HG03520 (cell line): ENCODE measurements around the gene SMIM35.

ENCODE experiments used
- ATAC-seq: cut with Tn5 transposase; IDR thresholded peaks from one replicate; pipeline ENCODE4 v1.9.1; 2021; ENCODE audit warnings: mild to moderate bottlenecking, moderate library complexity; ENCODE audit not compliant: unreplicated experiment

Gene SMIM35

DNA sequence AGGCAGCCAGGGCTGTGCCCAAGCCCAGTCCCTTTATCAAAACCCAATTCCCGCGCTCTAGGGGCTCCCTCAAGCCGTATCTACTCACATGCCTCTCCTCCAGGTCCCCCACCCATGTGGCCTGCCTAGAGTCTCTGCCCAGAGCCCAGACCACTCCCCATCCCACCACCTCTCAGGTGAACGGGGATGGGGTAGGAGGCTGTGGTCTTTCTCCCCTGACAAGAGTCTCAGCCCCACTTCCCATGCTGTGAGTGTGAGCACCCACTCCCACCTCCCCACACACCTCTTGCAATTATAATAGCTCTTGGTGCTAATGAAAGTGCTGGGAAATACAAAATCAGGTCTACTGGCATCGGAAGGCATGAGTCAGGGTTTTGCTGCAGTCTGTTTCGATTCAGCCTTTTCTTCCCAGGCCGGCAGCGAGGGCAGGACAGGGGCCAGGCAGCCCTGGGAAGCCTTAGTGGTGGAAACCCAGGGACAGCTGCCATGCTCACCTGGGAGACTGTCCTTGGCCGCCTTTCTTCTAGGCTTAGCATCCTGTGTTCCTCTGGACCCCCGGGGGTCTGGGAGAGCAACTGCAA lies 26.6 kb downstream of the SMIM35 start:
- no peak for ATAC-seq

- ATAC-seq = no peak
Observed at GRCh38 chr11:118059246-118059940, 27.4 kb downstream of the SMIM35 start.

- ATAC-seq = no peak
Observed at GRCh38 chr11:118058311-118059245, 28.2 kb downstream of the SMIM35 start.

DNA sequence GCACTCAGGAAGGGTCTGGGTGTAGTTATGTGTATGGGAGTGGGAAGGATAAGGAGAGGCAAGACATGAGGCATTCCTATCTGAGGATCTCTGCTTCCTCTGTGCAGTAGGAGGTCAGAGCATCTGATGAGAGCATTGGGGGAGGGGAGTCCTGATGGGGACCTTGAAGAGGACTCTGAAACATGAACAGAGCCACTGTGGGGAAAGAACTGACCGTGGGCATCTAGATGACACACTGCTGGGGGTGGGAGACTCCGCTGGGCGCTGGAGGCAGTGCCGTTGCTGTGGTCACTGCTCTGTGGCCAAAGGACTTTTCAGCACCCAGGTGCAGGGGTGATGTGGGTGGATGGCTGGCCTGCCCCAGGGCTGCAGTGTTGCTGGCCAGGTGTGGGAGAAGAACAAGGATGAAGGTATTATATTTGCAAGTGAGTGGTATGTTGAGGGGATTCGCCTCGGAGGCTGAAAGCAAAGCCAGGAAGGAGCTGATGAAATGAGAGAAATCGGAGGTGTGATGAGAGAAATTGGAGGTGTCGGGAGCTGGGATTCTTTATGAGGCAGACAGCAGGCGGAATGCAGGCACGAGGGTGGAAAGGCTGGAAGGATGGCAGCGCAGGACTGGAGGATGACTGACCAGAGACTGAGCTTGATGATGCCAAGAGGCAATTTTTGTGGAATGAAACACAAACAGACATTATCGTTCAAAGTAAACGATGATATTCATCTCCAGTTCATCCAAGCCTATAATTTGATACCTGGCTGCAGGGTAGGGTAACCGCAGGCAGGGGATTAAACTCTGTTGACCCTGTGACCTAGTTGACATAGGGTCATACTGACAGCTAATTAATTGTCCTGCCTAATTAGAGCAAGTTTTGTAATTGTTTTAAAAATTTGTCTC lies 29.3 kb downstream of the SMIM35 start:
- no peak for ATAC-seq

GRCh38 chr11:118056806-118057205 lies 30.0 kb downstream of the SMIM35 start:
- no peak for ATAC-seq

DNA sequence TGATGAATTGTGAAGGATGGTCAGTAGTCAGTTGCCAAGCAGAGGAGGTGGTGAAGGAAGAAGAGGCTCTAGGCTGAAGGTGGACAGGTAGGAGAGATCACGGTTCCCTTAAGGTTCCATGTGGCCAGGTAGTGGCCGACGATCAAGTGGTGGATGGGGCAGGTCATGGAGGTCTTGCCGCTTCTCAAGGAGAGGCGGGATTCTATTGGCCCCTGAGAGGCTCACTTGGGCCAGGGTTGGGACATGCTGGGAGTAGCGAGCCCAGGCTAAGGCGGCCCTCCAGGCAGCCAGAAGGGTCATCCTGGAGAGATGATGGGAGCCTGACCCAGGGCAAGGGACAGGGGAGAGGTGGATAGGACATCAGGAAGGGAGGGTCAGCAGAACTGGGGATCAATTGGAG lies 30.8 kb downstream of the SMIM35 start:
- ATAC-seq = no peak

DNA sequence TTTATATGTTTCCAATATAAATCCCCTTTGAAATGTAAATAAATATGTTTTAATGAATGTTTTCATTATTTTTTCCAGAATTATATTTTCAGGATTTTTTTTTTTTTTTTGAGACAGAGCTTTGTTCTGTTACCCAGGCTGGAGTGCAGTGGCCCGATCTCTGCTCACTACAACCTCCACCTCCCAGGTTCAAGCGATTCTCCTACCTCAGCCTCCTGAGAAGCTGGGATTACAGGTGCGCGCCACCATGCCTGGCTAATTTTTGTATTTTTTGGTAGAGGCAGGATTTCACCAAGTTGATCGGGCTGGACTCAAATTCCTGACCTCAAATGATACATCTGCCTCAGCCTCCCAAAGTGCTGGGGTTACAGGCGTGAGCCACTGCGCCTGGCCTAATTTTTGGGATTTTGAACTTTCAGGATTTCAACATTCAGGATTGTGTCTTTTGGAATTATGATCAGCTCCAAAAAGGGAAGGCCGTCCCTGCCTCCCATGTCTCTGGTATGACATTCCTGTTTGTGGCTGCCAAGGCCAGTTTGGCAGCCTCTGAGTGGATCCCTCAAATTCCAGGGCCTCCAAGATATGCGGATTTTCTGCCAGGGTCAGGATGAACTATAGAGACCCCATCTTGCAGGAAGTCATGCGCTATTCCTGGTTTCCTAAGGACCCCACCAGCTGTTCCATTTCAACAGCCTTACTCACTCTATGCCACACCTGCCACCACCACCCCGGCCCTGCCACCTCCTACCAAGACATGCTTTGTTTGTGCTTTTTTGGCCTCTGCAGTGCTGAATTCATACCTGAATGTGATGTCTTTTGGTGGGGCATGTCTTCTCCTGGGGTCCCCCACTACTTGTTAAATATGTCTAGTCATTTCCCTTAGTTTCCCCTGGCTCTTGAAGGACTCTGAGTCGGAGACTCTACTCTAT lies 31.8 kb downstream of the SMIM35 start:
- no peak for ATAC-seq

GRCh38 chr11:118052581-118053206 lies 34.1 kb downstream of the SMIM35 start:
- no peak for ATAC-seq

DNA sequence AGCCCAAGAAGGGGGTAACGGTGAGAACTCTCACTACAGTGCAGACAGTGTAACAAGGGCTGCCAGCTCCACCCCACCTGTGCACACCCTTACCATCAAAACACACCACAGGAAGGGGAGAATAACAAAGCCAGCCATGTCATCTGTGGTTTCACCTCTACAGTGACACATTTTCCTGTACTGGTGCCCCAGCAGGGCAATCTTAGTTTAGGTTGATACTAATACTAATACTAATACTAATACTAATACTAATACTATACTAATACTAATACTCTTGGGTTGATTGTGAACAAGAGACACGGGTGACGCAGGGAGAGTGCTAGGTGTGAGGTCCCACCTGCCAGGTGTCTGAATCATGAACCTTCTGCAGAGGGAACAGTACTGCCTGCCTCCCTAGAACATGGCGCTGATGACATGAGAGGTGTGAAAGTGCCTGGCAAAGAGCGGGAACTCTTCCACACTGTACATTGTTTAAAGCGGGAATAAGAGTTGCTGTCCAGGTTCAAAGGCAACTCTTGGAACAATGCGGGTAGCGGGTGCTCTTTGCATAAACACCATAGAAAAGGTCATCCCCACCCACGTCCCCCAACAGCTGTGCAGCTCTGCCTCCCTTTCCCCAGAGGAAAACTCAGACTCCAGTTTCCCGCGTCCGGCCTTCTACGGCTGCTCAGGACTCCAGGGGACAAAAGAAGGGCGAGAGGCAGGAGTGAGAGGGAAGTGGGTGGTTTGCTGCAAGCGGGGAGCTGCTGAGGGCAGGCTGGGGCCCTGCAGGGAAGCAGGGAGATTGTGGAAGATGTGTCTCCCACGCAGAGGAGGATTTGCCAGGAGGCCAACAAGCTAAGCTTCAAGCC lies 34.9 kb downstream of the SMIM35 start:
- no peak for ATAC-seq

DNA sequence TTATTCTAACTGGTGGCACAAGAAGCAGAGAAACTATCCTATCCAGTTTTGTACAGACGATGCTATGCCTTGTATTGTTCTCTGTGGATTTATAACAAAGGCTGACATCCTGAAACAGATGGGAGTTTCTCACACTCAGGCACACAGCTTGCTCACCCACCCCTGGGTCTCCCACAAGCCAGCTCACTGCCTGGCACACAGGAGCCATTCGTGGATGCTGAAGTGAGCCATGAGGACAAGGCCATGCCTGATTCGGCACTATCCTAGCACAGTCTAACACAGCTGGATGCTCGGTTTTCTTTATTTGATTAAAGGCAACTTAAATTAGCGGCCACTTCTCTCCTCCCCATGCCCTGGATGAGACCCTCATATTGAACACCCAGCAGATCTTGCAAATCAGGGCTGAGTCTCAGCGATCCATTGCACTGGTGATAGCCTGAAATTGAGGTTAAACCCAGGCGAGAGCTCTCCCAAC lies 35.6 kb downstream of the SMIM35 start:
- ATAC-seq = no peak

GRCh38 chr11:118050208-118050891 lies 36.4 kb downstream of the SMIM35 start:
- no peak for ATAC-seq

- no peak for ATAC-seq
Observed at GRCh38 chr11:118049771-118050170, 37.0 kb downstream of the SMIM35 start.

DNA sequence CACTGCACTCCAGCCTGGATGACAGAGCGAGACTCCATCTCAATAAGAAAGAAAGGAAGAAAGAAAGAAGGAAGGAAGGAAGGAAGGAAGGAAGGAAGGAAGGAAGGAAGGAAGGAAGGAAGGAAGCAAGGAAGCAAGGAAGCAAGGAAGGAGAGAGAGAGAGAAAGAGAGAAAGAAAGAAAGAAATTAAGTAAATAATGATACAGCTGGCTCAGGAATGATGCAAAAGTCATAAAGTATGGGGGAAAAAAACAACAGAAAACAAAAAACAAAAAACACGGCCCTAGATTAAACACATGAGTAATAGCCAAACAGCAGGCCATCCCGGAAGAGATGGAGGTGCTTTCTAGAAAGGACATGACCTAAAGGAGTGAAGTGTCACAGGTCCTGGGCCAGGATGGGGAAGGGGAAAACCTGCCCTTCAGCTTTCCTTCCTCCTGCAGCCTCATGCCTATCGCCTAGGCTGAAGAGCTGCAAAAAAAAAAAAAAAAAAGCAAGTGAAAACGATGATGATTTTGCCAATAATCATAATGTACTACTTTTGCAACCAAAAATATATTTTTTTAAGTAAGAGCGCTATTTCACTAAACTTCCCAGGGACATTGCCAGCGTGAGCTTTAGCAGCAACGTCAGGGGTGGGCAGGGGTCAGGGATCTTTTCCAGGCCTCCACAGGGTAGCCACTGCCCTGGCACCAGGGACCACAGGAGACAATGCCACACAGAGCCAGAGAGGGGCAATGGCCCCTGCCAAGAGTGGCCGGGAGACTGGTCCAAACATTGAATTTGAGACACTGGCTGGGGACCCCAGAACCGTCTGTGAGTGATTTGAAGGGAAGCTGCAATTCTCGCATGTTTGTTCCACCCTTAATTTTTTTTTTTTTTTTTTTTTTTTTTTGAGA lies 38.0 kb downstream of the SMIM35 start:
- ATAC-seq = no peak

- no peak for ATAC-seq
Observed at GRCh38 chr11:118047749-118048148, 39.0 kb downstream of the SMIM35 start.

DNA sequence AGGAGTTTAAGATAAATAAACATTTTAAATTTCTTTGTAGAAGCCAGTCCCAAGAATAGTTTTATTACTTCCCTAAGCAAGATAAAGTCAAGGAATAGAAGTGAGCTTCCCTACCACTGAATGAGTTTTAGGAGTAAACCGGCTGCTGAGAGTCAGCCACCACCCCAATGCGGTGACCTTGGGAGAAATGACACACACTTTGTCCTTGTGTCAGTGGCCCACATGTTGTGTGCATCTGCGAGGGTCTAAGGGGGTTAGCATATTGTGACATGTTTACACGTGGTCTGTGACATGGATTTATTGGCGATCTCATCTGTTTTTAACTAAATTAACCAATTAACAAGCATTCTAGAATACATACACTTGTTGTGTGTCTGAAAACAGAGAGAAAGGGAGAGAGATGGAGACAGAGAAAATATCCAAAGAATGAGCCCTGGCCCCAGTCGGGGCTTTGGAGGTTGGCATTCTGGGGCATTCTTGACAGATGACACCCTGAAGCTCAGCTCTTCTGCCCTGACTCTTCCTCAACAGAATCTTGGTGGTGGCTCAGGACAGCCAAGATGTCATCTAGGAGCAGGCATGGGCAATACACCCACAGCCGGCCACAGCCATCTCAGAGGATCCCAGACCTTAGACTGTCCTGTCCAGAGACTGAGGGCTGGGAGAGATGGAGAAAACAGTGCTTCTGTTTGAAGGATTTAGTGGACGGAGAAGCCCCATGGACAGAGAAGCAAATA lies 39.6 kb downstream of the SMIM35 start:
- no peak for ATAC-seq
